ENCODE results near the gene PTH1R. TPM values are rescaled to one million over a fixed set of nuclear protein-coding genes. Genes with fewer than 3 reads are reported as not detected.

PTH1R gene
- total and polyA plus RNA-seq, 3 donors from 2014 or later: 8.4 to 11.3 (median 10.2) TPM

DNA sequence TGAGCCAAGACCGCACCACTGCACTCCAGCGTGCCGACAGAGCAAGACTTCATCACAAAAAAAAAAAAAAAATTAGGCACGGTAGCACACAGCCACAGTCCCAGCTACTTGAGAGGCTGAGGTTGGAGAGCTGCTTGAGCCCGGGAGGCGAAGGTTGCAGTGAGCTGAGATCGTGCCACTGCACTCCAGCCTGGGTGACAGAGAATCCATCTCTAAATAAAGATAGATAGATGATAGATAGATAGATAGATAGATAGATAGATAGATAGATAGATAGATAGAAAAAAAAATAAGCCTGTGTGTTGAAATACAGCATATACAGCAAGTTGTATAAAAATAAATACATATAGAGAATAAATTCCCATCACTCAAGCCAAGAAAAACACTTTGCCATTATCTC lies 37.3 kb downstream of the PTH1R start:
- 80 to 87% methylated on average over 7 of the region's 7 CpGs for WGBS, 2 donors
- intact Hi-C loops (cut with DNase I; ENCODE audit: low total_unique reads): no loop called here
- Histone ChIP-seq H3K27ac (no peak overlapping the region), H3K4me1 (no peaks in the 10 kb centered on the region), H3K9me3 (no peaks in the 10 kb centered on the region), H3K36me3 (ENCODE audit: low read depth, missing control alignments) (no peaks in the 10 kb centered on the region), H3K27me3 (no peaks in the 10 kb centered on the region), H3K4me3 (no peak overlapping the region)
- TF ChIP-seq POLR2A (IDR thresholded peaks at IDR 0.05): no peak
- TF ChIP-seq, protein P1, sequence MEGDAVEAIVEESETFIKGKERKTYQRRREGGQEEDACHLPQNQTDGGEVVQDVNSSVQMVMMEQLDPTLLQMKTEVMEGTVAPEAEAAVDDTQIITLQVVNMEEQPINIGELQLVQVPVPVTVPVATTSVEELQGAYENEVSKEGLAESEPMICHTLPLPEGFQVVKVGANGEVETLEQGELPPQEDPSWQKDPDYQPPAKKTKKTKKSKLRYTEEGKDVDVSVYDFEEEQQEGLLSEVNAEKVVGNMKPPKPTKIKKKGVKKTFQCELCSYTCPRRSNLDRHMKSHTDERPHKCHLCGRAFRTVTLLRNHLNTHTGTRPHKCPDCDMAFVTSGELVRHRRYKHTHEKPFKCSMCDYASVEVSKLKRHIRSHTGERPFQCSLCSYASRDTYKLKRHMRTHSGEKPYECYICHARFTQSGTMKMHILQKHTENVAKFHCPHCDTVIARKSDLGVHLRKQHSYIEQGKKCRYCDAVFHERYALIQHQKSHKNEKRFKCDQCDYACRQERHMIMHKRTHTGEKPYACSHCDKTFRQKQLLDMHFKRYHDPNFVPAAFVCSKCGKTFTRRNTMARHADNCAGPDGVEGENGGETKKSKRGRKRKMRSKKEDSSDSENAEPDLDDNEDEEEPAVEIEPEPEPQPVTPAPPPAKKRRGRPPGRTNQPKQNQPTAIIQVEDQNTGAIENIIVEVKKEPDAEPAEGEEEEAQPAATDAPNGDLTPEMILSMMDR (IDR thresholded peaks at IDR 0.05): no peak
- DNase-seq: no peak

DNA sequence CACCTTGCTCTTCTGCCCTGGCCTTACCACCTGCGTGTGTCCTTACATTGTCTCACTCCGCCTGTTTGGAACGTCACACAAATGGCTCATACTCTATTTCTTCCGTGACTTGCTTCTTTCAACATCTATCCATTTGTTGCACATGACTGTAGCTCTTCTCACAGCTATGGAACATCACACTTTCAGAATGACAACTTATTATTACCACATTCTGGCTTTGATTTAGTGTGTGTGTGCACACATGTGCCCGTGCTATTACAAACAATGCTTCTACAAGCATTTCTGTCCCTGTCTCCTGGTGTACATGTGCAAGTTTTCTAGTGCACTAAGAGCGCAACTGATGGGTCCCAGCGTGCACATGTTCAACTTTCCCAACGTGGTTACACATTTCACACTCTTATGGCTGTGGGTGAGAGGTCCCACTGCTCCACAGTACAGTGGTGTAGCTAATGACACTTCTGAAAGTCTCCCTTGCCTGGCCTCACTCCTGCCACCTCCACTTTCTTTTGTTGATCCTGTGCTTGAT lies 37.8 kb downstream of the PTH1R start:
- Histone ChIP-seq H3K4me3 (no peak overlapping the region), H3K36me3 (ENCODE audit: low read depth, missing control alignments) (no peaks in the 10 kb centered on the region), H3K27ac (no peak overlapping the region), H3K27me3 (no peaks in the 10 kb centered on the region), H3K9me3 (no peaks in the 10 kb centered on the region), H3K4me1 (no peaks in the 10 kb centered on the region)
- no peak for DNase-seq
- intact Hi-C loops (cut with DNase I; ENCODE audit: low total_unique reads): no loop called here
- WGBS, 2 donors: 85 to 86% methylated on average over 8 of the region's 8 CpGs
- no peak for TF ChIP-seq POLR2A (IDR thresholded peaks at IDR 0.05)
- TF ChIP-seq, protein P1 (IDR thresholded peaks at IDR 0.05): no peak

DNA sequence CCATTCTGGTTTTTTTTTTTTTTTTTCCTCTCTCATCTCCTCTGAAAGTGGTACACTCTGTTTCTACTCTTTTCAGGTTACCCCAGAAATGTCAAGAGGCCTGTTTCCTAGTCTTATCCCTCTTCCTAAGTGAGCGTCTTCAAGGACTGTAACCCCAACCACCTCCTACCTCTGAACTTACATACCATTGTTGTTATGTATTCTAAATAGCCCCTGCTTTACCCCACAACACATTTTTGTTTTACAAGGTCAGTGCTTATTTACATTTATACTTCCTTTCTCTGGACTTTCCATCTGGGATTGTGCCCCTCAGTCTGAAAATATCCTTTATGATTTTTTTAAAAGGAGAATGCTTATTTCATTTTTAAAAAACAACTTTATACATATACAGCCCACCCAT lies 38.8 kb downstream of the PTH1R start:
- TF ChIP-seq, protein P1 (IDR thresholded peaks at IDR 0.05): no peak
- no peak for TF ChIP-seq POLR2A (IDR thresholded peaks at IDR 0.05)
- no peaks in the 10 kb centered on the region for H3K9me3 ChIP-seq
- no peaks in the 10 kb centered on the region for H3K36me3 ChIP-seq (ENCODE audit: low read depth, missing control alignments)
- intact Hi-C loops (cut with DNase I; ENCODE audit: low total_unique reads): no loop called here
- 80% methylated on average over 1 of the region's 1 CpG for WGBS, 2 donors
- H3K27me3 ChIP-seq: no peaks in the 10 kb centered on the region
- H3K4me3 ChIP-seq: no peak overlapping the region
- no peaks in the 10 kb centered on the region for H3K4me1 ChIP-seq
- no peak overlapping the region for H3K27ac ChIP-seq
- no peak for DNase-seq

DNA sequence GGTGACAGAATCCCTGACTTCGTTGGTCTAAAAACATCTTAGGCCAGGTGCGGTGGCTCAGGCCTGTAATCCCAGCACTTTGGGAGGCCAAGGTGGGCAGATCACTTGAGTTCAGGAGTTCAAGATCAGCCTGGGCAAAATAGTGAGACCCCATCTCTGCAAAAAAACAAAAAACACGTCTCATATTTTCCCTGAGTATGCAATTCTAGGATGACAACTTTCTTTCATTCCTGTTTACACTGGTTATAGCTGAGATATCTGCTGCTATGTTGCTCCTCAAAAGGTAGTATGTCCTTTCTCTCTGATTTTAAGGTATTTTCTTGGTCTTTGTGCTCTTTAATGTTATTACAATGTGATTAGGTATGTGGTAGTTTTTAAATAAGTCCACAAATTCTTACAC lies 39.3 kb downstream of the PTH1R start:
- no peak for DNase-seq
- TF ChIP-seq, protein P1 (IDR thresholded peaks at IDR 0.05): no peak
- no peak for TF ChIP-seq POLR2A (IDR thresholded peaks at IDR 0.05)
- no peak overlapping the region for H3K4me3 ChIP-seq
- no peak overlapping the region for H3K27ac ChIP-seq
- intact Hi-C loops (cut with DNase I; ENCODE audit: low total_unique reads): no loop called here
- no peaks in the 10 kb centered on the region for H3K27me3 ChIP-seq
- WGBS, 2 donors: 94 to 97% methylated on average over 3 of the region's 3 CpGs
- no peaks in the 10 kb centered on the region for H3K4me1 ChIP-seq
- no peaks in the 10 kb centered on the region for H3K36me3 ChIP-seq (ENCODE audit: low read depth, missing control alignments)
- H3K9me3 ChIP-seq: no peaks in the 10 kb centered on the region

DNA sequence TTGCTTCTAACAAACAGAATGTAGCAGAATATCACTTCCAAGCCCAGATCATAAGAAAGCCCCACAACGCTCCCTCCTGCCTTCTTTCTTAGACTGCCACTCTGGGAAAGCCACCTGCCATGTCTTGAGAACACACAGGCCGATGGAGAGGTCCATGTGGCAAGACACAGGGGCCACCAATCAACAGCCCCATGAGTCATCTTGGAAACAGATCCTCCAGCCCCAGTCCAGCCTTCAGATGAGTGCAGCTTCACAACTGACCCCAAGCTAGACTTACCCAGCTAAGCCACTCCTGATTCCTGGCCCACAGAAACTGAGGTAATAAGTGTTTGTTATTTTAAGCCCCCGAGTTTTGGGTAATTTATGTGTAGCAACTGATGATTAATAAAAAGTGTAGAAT lies 39.7 kb downstream of the PTH1R start:
- TF ChIP-seq, protein P1 (IDR thresholded peaks at IDR 0.05): no peak
- TF ChIP-seq POLR2A (IDR thresholded peaks at IDR 0.05): no peak
- no peaks in the 10 kb centered on the region for H3K36me3 ChIP-seq (ENCODE audit: low read depth, missing control alignments)
- H3K27ac ChIP-seq: no peak overlapping the region
- WGBS, 2 donors: 98 to 100% methylated on average over 3 of the region's 3 CpGs
- intact Hi-C loops (cut with DNase I; ENCODE audit: low total_unique reads): no loop called here
- H3K27me3 ChIP-seq: no peaks in the 10 kb centered on the region
- H3K4me1 ChIP-seq: no peaks in the 10 kb centered on the region
- DNase-seq: no peak
- H3K4me3 ChIP-seq: no peak overlapping the region
- H3K9me3 ChIP-seq: no peaks in the 10 kb centered on the region

Data from testis (tissue), 3 donors.